Upper lobe of left lung (tissue), 4 donors: ENCODE data around the gene ADD3.

Experiments
- EP300 ChIP-seq, 4 donors: sonication (generic); formaldehyde crosslinking; IDR thresholded peaks; one replicate each; pipeline ENCODE4 v1.5.1; 2017; ENCODE audit warnings: antibody characterized with exemption in 4 of 4, control low read depth in 2 of 4
- POLR2A ChIP-seq, 4 donors: fragments of 450-650 bp; IDR thresholded peaks; one replicate each; pipeline ENCODE4 v1.5.1; 2016 to 2017; ENCODE audit warnings: antibody characterized with exemption in 4 of 4, mild to moderate bottlenecking in 2 of 4
- POLR2AphosphoS5 ChIP-seq, 2 donors: sonication (generic); formaldehyde crosslinking; IDR thresholded peaks; one replicate each; pipeline ENCODE4 v1.5.1; 2017; ENCODE audit warnings: antibody characterized with exemption in 2 of 2
- TF ChIP-seq, protein P1 (sequence below), 6 experiments: fragments of 450-650 bp in 4 of 6; fragments of 200-600 bp in 2 of 6; sonication (generic) in 2 of 6; IDR thresholded peaks; one replicate each; pipeline ENCODE4 v1.5.1; 2016 to 2019; ENCODE audit warnings: antibody characterized with exemption in 6 of 6

DNA sequence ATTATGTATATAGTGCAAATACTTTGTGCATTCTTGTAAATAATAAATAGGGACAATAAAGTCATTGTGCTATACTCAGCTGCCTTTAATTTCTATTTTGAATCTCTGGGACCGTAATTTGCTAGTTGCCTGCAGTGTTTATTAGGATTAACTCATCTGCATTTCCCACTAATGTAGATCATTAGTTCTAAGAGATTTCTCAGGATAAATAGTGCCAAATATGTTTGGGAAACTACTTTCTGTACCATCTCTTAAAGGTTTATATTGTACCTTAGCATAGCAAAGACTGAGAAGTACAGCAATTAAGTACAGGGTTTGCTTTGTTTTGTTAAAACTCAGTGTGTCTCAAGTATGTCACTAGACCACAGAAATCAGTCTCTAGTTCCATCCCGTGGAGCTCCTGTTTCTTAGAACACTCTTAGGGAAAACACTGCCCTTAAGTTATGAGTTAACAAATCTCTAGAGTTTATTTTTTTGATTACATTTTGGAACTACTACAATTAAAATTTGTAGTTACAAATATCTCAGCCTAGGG lies 26.0 kb downstream of the ADD3 start:
- TF ChIP-seq, protein P1, sequence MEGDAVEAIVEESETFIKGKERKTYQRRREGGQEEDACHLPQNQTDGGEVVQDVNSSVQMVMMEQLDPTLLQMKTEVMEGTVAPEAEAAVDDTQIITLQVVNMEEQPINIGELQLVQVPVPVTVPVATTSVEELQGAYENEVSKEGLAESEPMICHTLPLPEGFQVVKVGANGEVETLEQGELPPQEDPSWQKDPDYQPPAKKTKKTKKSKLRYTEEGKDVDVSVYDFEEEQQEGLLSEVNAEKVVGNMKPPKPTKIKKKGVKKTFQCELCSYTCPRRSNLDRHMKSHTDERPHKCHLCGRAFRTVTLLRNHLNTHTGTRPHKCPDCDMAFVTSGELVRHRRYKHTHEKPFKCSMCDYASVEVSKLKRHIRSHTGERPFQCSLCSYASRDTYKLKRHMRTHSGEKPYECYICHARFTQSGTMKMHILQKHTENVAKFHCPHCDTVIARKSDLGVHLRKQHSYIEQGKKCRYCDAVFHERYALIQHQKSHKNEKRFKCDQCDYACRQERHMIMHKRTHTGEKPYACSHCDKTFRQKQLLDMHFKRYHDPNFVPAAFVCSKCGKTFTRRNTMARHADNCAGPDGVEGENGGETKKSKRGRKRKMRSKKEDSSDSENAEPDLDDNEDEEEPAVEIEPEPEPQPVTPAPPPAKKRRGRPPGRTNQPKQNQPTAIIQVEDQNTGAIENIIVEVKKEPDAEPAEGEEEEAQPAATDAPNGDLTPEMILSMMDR (IDR thresholded peaks at IDR 0.05) = no peak
- TF ChIP-seq POLR2AphosphoS5 (IDR thresholded peaks at IDR 0.05) (no peak), POLR2A (IDR thresholded peaks at IDR 0.05) (no peak), EP300 (IDR thresholded peaks at IDR 0.05) (no peak)
